ENCODE data around the gene WIPF2. TPM values are rescaled to one million over a fixed set of nuclear protein-coding genes. Genes with fewer than 3 reads are reported as not detected.

WIPF2 gene
- total RNA-seq (2014; rRNA removed) = 4.6 and 4.9 TPM in 2 replicates
- 18.6 TPM for polyA plus RNA-seq (2012)

- DNase-seq (ENCODE audit: low read depth) = peak; percentile 95
Measured at GRCh38 chr17:40218740-40219593, at the start of gene WIPF2. TSS of gene WIPF2 (plus strand) at chr17:40219304. CDS start at chr17:40256460, 37,156 bp downstream.

- no peak for DNase-seq (ENCODE audit: low read depth)
Measured at GRCh38 chr17:40170325-40170724, 48.8 kb upstream of the WIPF2 start.

- DNase-seq (ENCODE audit: low read depth) = peak; percentile 36
Measured at GRCh38 chr17:40171750-40172149, 47.4 kb upstream of the WIPF2 start.

- no peak for DNase-seq (ENCODE audit: low read depth)
Measured at GRCh38 chr17:40173091-40173777, 45.9 kb upstream of the WIPF2 start.

GRCh38 chr17:40173778-40174135 is 45.3 kb upstream of the WIPF2 start:
- no peak for DNase-seq (ENCODE audit: low read depth)

- DNase-seq (ENCODE audit: low read depth) = no peak
Measured at GRCh38 chr17:40174514-40174913, 44.6 kb upstream of the WIPF2 start.

- no peak for DNase-seq (ENCODE audit: low read depth)
Measured at GRCh38 chr17:40175928-40176753, 43.0 kb upstream of the WIPF2 start.

- no peak for DNase-seq (ENCODE audit: low read depth)
Measured at GRCh38 chr17:40176754-40177110, 42.4 kb upstream of the WIPF2 start.

GRCh38 chr17:40177275-40177874 is 41.7 kb upstream of the WIPF2 start, which contains the start of gene RAPGEFL1:
TSS of gene RAPGEFL1 (plus strand) at chr17:40177470. CDS start at chr17:40177862, 392 bp downstream.
- DNase-seq (ENCODE audit: low read depth) = no peak

GRCh38 chr17:40178021-40178601 is 41.0 kb upstream of the WIPF2 start:
- no peak for DNase-seq (ENCODE audit: low read depth)

- DNase-seq (ENCODE audit: low read depth) = no peak
Measured at GRCh38 chr17:40178660-40179059, 40.4 kb upstream of the WIPF2 start.

GRCh38 chr17:40179923-40180659 is 39.0 kb upstream of the WIPF2 start:
- peak; percentile 61 for DNase-seq (ENCODE audit: low read depth)

- no peak for DNase-seq (ENCODE audit: low read depth)
Measured at GRCh38 chr17:40180694-40181093, 38.4 kb upstream of the WIPF2 start.

- DNase-seq (ENCODE audit: low read depth) = no peak
Measured at GRCh38 chr17:40181205-40181604, 37.9 kb upstream of the WIPF2 start.

- DNase-seq (ENCODE audit: low read depth) = no peak
Measured at GRCh38 chr17:40182606-40183005, 36.5 kb upstream of the WIPF2 start.

- DNase-seq (ENCODE audit: low read depth) = no peak
Measured at GRCh38 chr17:40187238-40187637, 31.9 kb upstream of the WIPF2 start.

- DNase-seq (ENCODE audit: low read depth) = no peak
Measured at GRCh38 chr17:40188694-40189093, 30.4 kb upstream of the WIPF2 start.

- DNase-seq (ENCODE audit: low read depth) = no peak
Measured at GRCh38 chr17:40190197-40191021, 28.7 kb upstream of the WIPF2 start.
